WTC11 (cell line): Measurements from ENCODE around the gene TMEM158.

Experiments
- CREB1 ChIP-seq: sonication (generic); formaldehyde crosslinking; IDR thresholded peaks from 2 replicates; pipeline ENCODE4 v1.8.0; 2023; ENCODE audit warnings: mild to moderate bottlenecking, missing genetic modification reagents
- ESRRA ChIP-seq: sonication (generic); formaldehyde crosslinking; IDR thresholded peaks from 2 replicates; pipeline ENCODE4 v1.8.1; 2022; ENCODE audit warnings: mild to moderate bottlenecking, missing genetic modification reagents, borderline replicate concordance
- ZNF121 ChIP-seq: sonication (generic); formaldehyde crosslinking; IDR thresholded peaks from 2 replicates; pipeline ENCODE4 v1.8.0; 2023; ENCODE audit warnings: missing genetic modification reagents
- TF ChIP-seq, protein P1 (sequence below): sonication (generic); formaldehyde crosslinking; IDR thresholded peaks from 2 replicates; pipeline ENCODE4 v1.8.0; 2022; ENCODE audit warnings: mild to moderate bottlenecking, missing genetic modification reagents
- TF ChIP-seq, protein P2 (sequence below): sonication (generic); formaldehyde crosslinking; IDR thresholded peaks from 2 replicates; pipeline ENCODE4 v1.8.0; 2023; ENCODE audit warnings: missing genetic modification reagents
- TF ChIP-seq, protein P3 (sequence below): fragments of 200-600 bp; IDR thresholded peaks from 2 replicates; pipeline ENCODE4 v1.8.0; 2022; ENCODE audit warnings: antibody characterized with exemption

DNA sequence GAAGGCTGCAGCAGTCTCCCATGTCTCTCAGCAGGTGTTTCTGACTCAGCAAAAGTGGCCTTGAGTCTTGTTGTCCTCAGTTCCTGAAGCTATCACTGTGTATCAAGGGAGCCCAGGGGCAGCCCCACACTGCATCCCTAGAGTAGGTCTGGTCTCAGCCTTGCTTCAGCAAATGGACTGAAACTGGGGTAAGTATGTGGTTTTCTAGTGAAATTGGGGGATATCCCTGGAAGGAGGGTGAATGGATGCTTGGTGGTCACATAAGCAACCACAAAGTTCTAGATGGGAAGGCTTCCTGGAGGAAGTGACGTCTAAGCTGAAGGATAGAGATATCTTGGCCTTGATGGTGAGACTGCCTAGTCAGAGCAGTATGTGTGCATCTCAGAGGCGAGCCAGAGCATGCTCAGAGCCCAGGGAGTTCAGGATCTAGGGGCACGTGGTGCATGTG, 38.4 kb downstream of the TMEM158 start:
- TF ChIP-seq, protein P1, sequence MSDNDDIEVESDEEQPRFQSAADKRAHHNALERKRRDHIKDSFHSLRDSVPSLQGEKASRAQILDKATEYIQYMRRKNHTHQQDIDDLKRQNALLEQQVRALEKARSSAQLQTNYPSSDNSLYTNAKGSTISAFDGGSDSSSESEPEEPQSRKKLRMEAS (CRISPR knock-in tag) = no peak
- TF ChIP-seq, protein P2, sequence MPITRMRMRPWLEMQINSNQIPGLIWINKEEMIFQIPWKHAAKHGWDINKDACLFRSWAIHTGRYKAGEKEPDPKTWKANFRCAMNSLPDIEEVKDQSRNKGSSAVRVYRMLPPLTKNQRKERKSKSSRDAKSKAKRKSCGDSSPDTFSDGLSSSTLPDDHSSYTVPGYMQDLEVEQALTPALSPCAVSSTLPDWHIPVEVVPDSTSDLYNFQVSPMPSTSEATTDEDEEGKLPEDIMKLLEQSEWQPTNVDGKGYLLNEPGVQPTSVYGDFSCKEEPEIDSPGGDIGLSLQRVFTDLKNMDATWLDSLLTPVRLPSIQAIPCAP = no peak
- TF ChIP-seq ESRRA (CRISPR knock-in tag) (no peak), CREB1 (no peak), ZNF121 (CRISPR knock-in tag) (no peak)
- TF ChIP-seq, protein P3, sequence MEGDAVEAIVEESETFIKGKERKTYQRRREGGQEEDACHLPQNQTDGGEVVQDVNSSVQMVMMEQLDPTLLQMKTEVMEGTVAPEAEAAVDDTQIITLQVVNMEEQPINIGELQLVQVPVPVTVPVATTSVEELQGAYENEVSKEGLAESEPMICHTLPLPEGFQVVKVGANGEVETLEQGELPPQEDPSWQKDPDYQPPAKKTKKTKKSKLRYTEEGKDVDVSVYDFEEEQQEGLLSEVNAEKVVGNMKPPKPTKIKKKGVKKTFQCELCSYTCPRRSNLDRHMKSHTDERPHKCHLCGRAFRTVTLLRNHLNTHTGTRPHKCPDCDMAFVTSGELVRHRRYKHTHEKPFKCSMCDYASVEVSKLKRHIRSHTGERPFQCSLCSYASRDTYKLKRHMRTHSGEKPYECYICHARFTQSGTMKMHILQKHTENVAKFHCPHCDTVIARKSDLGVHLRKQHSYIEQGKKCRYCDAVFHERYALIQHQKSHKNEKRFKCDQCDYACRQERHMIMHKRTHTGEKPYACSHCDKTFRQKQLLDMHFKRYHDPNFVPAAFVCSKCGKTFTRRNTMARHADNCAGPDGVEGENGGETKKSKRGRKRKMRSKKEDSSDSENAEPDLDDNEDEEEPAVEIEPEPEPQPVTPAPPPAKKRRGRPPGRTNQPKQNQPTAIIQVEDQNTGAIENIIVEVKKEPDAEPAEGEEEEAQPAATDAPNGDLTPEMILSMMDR = no peak
